GM19455 (cell line): ENCODE data around the gene PBRM1.
"Not testable (repeated sequence)": the region's sequence is repeated elsewhere in the genome, so short reads cannot be mapped to it uniquely, and the experiment has no call there.

Source experiments
- ATAC-seq: cut with Tn5 transposase; IDR thresholded peaks from one replicate; pipeline ENCODE4 v1.9.1; 2021; ENCODE audit not compliant: unreplicated experiment

PBRM1 gene

DNA sequence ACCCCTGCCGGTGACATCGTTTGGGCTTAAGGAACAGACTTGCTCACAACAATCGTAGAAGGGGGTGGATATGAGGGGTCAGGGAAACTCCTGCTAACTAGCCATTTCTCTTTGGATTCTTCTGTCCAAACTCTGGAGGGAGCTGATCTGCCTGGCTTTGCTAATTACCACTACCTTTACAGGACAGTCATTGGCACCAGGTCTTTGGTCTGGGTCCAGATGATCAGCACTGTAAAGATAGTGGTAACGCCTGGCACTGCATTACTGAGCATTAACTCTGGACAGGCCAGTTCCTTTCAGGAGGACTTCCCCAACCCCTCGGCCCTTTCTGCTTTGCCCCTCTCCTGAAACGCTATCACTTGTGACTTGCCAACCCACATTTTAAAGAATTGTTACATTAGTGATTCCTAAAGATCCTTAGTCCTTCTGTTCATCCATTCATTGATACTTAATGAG is 148.5 kb downstream of the PBRM1 start:
- no peak for ATAC-seq

DNA sequence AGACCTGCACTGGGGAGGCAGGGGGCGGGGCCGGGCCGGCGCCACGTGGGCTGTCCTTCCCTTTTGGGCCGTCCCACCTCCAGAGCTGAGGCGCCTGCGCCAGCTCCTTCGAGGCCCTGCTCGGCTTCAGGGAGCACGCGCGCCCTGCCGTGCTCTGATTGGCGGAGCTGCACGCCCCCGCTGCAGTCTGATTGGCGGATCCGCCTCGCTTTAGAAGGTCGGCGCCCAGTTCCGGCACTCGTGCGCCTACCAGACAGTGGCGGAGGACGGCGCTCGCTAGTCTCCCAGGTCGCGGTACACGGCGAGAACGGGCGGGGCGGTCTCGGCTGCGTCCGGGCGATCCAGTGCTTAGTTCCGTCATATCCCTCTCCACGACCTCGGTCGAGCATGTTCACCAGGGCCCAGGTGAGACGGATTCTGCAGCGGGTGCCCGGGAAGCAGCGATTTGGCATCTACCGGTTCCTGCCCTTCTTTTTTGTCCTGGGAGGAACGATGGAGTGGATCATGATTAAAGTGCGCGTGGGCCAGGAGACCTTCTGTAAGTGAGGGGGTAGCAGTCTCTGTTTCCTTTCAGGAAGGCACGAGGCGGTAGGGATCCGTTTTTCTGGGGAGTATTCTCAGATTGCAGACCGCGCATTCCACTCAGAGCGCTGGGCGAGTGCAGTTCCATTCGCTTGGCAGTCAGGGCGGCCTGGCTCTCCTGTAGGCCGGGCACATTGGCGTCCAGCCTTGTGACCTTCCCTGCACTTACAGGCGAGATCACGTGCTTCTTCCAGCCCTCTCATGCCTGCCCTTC is 149.1 kb downstream of the PBRM1 start, which contains the start of gene UQCC5:
UQCC5 (plus strand) TSS at position 237 of the 796 bp plus-strand sequence; CDS start at position 388, 151 bp downstream.
- ATAC-seq = peak; percentile 81

DNA sequence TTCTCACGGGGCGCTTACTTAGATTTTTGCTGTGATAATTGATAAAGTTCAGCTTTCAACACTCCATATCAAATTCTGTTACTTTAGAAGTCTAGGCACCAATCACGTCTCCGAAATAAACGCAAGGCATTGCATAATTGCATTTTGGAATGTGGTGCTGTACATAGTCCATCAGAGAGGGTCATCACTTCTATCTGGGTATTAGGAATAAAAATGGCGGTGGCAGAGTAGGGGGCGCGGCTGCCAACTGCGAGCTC is 149.7 kb downstream of the PBRM1 start:
- no peak for ATAC-seq

DNA sequence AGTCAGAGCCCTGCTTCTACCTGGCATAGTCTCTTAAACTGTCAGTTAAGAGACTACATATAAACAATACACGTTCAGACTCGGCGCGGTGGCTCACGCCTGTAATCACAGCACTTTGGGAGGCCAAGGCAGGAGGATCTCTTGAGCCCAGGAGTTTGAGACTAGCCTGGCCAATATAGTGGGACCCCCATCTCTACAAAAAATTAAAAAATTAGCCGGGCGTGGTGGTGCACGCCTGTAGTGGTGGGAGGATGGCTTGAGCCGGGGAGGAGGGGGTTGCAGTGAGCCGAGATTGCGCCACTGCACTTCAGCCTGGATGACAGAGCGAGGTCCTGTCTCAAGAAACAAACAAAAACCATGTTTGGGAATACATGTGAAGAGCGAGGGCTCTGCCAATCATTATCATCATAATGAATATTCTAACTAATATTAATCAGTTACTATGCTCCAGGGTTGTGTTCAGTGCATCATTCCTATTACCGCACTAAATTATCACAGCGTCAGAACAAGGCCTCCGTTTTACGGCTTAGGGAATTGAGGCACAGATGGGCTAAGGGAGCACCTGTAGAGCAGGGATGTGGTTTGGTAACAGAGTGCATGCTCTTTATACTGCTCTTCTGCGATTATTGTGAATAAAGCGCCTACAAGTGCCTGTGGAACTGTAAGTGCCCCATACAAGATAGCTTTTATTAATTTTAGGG is 150.2 kb downstream of the PBRM1 start:
- no peak for ATAC-seq

DNA sequence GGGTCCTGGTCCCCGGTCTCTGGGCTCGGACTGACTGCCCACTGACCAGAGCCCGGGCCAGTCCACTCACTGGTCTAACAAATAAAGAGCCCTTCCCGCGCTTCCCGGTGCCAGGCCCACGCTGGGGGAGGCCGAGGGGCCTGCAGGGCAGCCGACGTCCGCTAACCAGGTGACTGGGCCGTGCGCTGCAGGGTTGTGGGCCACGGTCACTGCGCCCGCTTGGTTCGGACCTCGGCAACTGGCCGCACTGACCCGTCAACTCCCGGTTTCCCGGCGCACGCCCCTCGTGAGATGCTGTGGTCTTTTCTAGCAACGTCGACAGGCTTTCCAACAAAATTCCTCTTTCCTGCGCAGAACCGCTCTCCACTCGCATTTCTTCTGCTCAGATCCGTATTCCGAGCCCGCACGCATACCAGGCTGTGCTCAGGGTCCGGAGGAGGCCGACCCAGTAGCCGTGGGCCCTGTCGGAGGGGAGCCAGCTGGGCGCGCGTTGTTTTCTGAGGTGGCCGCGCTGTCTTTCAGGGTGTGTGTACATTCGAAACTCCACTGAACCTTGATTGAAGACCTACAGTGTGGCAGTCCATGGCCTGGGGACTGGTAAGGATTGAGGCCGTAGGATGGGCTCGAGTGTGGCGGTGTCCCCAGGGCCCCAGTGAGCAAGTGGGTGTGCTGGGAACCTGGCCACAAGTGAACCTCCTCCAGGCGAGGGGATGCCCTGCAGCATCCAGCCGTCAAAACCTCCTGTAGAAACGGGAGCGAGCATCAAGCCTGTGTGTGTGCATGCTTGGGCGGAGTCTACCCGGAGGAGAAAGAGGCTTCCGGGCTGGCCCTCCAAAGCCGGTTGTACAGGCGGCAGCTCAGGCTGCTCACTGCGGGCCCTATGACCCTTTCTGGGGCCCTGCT is 151.2 kb downstream of the PBRM1 start:
- ATAC-seq = no peak

DNA sequence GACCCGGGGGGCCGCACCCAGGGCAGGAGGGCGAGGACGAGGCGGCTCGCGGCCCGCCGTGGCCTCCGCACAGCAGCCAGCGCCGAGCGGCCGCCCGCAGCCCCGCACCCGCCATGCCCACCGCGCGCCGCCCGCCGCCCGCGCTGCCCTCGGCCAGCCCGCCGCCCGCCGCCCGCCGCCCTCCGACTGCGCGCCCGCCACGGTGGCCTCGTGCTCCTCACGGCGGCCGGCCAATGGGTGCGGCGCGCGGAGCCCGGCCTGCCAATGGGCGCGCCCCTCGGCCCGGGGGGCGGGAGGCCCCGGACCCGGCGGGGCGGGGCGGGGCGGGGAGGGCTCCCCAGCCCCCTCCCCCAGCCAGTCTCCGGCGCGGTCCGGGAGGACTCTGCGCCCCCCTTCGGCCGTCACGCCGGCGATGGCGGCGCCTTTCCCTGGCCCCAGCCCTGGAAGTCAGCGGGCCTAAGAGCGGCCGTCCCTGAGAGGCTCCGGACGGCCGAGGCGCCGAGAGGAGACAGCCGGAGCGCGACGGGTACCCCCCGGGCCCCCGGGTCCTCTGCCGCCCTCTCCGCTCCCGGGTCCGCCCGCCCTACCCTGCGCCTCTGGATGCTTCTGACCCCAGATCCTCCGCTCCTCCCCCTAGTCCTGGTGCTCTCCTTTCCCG is 152.0 kb downstream of the PBRM1 start, which contains the start of gene NT5DC2:
NT5DC2 (minus strand) TSS at position 235 of the 658 bp plus-strand sequence; CDS start at position 115, 120 bp downstream.
- ATAC-seq = peak; percentile 34

DNA sequence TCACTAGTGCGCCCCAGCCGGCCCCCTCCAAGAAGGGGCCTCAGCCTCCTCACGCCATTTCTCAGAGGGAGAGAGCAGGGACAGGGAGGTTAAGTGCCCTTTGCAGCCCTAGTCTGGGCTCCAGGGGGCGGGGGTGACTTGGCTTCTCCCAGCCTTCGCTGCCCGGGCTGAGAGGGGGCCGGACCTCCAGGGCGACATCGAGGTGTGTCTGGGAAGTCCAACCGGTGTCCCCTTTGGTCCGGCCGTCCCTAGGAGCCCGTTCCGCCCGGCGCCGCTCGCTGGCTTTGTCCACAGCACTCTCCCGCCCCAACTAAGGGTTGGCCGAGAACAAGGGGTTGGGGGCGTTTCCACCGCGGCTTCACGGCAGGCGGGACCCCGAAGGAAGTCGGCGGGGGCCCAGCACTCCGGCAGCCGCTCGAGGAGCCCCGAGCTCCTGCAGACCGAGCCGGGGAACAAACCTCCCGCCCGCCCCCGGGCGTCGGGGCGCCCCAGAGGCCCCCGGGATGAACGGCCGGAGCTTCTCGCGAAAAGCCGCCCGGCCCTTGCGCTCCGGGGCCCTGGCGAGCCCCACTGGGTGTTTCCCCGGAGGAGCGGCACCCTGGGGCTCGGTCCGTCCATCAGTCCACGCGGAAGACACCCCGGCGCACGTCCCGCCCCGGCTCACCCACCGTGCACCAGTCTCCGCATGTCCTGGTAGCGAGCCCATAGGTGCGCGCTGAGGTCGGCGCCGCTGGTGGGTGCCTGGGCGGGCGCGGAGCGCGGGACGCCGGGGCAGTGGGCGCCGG is 152.7 kb downstream of the PBRM1 start:
- ATAC-seq = peak; percentile 6

DNA sequence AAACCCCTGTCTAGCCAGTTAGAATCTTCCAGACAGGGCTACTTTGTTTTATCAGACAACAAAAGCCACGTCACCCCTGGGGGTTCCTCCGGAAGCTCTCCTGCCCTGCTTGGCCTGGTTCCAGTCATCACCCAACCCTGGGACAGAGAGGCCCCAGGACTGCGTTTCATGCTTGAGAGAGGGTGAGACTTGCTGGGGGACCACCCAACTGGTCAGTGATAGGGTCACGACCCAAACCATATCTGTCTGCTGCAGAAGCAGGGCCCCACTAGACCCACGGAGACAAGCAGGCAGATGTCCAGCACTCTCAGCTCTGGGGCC is 153.2 kb downstream of the PBRM1 start:
- no peak for ATAC-seq

DNA sequence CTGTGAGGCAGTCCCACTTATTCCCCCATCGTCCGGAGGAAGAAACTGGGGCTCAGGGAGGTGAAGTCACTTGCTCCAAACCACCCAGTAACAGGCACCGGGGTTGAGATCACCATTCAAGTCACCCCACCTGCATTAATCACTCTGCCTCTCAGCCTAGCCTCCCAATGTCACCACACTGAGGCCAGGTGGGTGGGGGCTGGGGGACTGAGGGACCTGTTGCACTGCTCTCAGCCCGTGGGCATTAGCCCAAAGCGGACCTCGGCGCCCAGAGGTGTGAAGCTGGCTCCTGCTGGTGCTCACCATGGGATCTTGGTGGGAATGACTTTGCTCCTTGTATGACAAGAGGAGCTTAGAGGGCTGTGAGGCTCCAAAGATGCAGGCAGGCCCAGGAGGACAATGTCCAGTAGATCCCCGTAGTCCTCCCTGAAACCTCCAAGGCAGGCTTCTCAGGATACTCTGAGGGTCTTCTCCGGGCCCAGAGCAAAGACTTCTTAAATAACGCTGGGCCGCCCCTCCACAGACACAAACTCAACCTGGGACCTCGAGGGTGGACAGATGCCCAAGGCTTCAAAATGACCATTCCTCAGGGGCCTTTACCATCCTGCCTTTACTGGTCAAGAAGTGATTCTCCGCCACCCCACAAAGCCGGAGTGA is 153.7 kb downstream of the PBRM1 start:
- no peak for ATAC-seq

DNA sequence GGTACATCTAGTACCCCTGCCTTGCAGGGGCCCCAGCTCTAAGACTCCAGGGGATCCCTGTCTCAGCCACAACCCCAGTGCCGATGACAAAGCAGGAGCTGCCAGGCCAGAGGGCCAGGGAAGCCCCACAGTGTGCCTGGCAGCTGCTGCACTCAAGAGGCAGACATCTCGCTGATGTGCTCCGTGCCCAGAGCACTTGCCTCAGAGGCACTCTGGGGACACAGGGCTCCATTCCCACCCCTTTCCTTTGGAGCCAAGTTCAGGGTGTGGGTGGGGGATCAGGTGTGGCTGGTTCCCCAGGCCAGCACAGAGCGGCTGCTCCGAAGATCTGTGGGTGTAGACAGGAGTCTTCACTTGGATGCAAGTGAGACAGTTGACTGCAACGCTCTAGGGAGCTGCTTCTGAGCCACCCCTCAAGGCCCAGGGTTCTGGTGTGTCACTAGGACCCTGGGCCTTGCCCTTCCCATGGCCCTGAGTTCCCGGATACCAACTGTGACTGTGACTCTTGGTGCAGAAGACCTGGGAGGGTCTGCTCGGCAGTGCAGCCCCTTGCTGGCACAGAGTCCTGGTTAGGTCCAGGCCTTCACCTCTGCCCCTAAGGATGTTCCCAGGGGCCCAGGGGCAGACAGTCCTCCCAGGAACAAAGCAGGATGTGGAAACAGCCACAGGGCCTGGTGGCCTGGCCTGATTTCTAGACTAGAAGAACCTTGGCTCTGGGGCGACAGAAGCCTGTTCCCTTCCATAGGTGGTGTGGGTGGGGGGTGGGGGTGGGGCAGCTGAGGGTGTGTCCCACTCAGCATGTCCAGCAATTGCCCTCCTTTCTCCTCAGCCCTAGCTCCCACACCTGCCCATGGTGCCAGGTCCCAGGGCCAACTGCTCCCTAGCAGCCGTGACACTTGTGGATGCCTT is 154.5 kb downstream of the PBRM1 start:
- no peak for ATAC-seq

DNA sequence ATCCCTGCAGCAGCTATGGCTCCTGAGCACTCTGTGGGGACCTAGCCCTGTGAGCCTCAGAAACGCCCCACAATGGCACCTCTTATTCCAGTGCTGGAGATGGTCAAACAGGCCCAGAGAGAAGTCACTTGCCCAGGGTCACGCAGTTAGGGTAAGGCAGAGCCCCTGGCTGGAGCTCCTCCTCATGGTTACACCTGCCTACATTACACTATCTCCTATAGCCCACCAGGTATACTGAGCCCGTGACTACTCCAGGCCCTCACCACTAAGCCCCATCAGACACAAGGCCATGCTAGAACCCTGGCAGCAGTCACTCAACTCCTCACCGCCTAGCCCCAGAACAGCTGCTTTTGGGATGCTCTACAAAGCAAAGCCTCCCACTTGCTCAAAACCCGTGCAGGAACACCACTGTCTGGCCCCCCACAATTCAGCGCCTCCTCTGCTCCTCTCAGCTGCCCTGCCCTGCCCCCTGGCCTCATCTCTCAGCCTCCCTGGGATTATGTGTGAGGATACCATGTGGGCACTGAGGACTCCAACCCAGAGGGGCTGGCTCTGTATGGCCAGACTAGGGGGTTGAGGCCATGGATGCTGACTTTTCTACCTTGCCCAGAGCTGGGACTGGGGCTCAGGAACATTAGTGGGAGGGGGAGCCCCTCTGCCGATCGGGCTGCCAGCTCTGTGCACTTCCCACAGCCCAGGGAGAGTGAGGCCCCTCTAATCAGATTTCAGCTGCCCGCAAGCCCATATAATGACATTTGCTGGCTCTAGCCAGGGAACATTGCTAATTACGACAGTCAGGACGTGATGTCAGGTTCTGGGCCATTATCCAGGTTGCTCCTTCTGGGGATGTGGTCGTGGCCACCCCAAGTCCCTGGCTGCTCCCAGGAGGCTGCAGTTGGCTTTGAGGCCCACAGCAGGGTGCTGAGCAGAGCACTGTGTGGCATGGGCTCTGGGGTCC is 156.1 kb downstream of the PBRM1 start:
- ATAC-seq = no peak

DNA sequence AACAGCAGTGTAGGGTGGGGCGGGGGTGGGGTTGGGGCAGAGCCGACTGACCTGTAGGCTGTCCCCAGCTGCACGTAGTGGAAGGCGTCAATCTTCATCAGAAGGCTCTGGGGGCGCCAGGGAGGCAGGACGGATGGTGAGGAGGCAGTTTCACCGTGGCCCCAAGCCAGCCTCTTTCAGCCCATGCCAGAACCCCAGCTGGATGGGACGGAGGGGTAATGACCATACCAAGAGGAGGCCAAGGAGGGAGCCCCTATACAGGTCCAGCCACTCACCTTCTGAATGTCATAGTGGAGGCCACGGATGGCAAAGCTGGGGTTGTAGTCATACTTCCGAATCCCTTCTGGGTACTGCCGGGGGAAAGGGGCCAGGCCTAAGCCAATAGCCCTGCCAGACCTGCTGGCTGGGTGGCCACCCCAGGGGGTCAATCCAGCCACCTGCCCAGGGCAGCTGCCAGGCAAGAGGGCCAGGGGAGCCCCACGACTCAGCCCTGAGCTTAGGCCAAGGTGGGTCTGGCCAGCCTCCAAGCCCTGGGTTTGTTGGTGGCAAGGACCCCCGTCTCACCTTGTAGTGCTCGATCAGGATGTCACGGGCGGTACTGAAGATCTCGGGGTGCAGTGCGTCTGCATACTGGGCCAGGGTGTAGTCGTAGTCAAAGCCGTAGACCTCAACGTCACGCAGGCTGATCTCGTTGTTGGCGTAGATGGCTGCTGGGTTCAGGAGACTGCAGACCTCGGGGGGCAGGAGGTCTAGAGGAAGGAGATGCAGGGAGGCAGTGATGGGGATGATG is 156.9 kb downstream of the PBRM1 start:
- no peak for ATAC-seq

DNA sequence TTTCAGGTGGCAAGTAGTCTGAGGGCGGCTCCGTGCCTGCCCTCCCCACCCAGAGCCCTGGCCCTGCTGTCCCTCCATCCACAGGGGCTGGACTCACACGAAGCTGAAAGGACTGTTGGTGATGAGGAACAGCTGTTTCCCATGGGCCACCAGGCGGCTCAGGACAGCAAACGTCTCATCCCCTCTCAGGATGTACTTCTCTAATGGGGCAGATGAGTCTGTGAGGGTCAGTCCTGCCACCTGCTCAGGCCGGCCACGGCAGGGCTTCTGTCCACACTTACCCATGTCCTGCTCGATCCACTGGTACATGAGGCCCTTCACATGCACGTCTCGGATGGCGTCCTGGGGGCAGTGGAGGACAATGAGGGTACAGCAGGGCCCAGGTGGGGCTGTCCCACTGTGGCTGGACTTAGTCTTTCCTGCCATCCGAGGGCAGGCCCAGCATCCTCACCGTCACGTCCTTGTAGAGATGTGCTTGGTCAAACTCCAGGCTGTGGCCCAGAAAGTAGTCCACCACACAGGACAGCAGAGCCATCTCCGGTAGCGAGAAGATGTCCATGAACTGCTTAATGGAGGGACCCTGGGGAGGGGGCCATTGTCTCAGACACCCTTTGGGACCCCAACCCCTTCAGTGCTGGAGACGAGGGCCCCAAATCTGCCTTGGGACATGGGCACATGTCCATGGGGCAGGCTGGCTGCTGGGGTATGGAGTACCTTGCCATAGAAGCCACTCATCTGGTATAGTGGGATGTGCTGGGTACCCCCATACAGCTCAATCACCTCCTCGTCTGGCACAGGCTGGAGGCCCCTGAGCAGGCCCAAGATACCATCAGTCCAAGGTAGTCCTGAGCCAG is 157.8 kb downstream of the PBRM1 start:
- no peak for ATAC-seq

DNA sequence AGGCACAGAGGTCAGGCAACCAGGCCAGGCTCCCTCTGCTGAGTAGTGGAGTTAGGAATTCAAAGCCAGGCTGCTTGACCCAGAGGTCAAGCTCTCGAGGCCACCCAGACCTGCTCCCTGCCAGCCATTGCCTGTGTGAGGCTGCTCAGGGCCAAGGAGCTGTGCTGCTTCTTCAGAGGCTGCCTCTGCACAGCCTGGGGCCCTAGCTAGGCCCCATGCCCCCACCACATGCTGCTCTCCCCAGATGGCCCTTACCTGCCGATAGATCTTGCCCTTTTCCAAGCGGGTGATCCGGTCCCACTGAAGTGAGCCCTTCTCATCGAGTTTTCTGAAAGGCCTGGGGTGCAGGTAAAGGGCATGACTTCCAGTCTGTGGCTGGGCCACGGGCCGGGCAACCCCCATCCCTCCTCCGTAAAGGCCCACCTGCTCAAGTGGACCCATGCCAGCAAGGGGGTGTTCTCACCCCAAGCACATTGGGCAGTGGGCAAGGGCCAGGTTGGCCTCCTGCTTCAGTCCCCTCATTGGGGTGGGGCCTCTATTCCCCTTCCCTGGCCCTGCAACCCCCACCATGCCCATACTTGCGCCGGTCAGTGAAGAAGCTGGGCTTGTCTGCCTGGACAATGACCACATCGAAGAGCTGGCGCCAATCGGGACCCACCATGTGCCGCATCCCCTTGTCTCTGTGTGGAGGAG is 158.5 kb downstream of the PBRM1 start:
- ATAC-seq = no peak

DNA sequence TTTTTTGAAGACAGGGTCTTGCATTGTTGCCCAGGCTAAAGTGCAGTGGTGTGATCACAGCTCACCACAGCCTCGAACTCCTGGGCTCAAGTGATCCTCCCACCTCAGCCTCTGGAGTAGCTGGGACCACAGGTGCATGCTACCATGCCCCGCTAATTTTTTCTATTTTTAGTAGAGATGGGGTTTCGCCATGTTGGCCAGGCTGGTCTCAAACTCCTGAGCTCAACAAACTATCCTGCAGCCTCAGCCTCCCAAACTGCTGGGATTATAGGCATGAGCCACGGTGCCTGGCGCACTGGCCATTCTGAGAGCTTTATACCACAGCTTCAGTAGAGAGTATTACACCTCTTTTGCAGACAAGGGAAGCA is 159.1 kb downstream of the PBRM1 start:
- not testable (repeated sequence) for ATAC-seq
